ENCODE measurements around the gene IL10RB.

The IL10RB gene

GRCh38 chr21:33268737-33269441 is 2.7 kb downstream of the IL10RB start:
- peak; percentile 86 to 90 for DNase-seq

GRCh38 chr21:33270986-33271385 is 4.8 kb downstream of the IL10RB start:
- DNase-seq, result no peak

GRCh38 chr21:33273044-33273443 is 6.9 kb downstream of the IL10RB start:
- no peak for DNase-seq

GRCh38 chr21:33278721-33279120 is 12.6 kb downstream of the IL10RB start:
- DNase-seq, result no peak

GRCh38 chr21:33279330-33279820 is 13.2 kb downstream of the IL10RB start:
- no peak for DNase-seq

- DNase-seq, result no peak
Measured at GRCh38 chr21:33281096-33281652, 15.0 kb downstream of the IL10RB start.

GRCh38 chr21:33283203-33283602 is 17.0 kb downstream of the IL10RB start:
- no peak for DNase-seq

GRCh38 chr21:33286076-33286475 is 19.9 kb downstream of the IL10RB start:
- no peak for DNase-seq

- no peak for DNase-seq
Measured at GRCh38 chr21:33286600-33287456, 20.7 kb downstream of the IL10RB start.

- no peak for DNase-seq
Measured at GRCh38 chr21:33289199-33289819, 23.1 kb downstream of the IL10RB start.

GRCh38 chr21:33290441-33290840 is 24.3 kb downstream of the IL10RB start:
- peak; percentile 81 to 83 for DNase-seq

GRCh38 chr21:33291686-33292085 is 25.5 kb downstream of the IL10RB start:
- no peak for DNase-seq

GRCh38 chr21:33292724-33293123 is 26.6 kb downstream of the IL10RB start:
- DNase-seq, result no peak

- DNase-seq, result no peak
Measured at GRCh38 chr21:33293136-33293535, 27.0 kb downstream of the IL10RB start.

- no peak for DNase-seq
Measured at GRCh38 chr21:33293811-33294216, 27.6 kb downstream of the IL10RB start.

- DNase-seq, result no peak
Measured at GRCh38 chr21:33296156-33296555, 30.0 kb downstream of the IL10RB start.

GRCh38 chr21:33299181-33299752 is 33.1 kb downstream of the IL10RB start:
- DNase-seq, result no peak

- DNase-seq, result no peak
Measured at GRCh38 chr21:33300701-33301631, 34.8 kb downstream of the IL10RB start.

GRCh38 chr21:33301632-33302002 is 35.5 kb downstream of the IL10RB start:
- DNase-seq, result no peak

- DNase-seq, result no peak
Measured at GRCh38 chr21:33302055-33302454, 35.9 kb downstream of the IL10RB start.

- no peak for DNase-seq
Measured at GRCh38 chr21:33302796-33303195, 36.6 kb downstream of the IL10RB start.

- no peak for DNase-seq
Measured at GRCh38 chr21:33305344-33305671, 39.1 kb downstream of the IL10RB start.
